Erythroblast (primary cell): ENCODE results near the gene PRICKLE1.

Experiments used
- GATA1 ChIP-seq: IDR thresholded peaks from 2 replicates; pipeline ENCODE4 v1.6.1; 2011; ENCODE audit warnings: low read depth, mild to moderate bottlenecking, control low read depth, low read length, moderate library complexity
- POLR2A ChIP-seq: IDR thresholded peaks from 2 replicates; pipeline ENCODE4 v1.6.1; 2011; ENCODE audit warnings: mild to moderate bottlenecking, low read length

DNA sequence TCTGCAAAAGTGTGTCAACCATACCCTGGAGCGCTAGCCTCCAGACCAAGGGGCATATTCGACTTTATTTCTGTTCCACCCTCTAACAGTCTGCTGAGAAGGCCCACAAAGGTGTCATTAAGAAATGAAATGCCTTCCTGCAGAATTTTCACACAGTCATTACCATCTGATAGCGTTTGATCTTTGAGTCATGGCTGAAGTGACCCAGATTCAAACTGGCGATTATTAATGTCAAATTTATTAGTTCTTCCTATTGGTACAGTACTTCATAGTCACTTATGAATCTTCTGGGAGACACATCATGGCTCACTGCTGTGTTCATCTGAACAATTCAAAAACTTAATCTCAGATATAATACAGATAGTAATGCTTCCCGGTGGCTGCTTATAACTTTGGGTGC lies 13.2 kb downstream of the PRICKLE1 start:
- no peak for TF ChIP-seq POLR2A
- TF ChIP-seq GATA1: no peak
